Thyroid gland (tissue), 4 donors: ENCODE data around the gene ILKAP. TPM values are rescaled to one million over a fixed set of nuclear protein-coding genes. Genes with fewer than 3 reads are reported as not detected.
A peak's percentile ranks its signal among the peaks of the same experiment; 100 is the strongest.

ENCODE experiments used
- DNase-seq, 2 donors: peaks; one replicate each; pipeline ENCODE4 v3.0.0-alpha.2; 2019
- H3K27ac ChIP-seq, 3 donors: fragments of 200-600 bp; sonication (generic); 1 replicate in 2 of 3; 2 replicates in 1 of 3; pipeline ENCODE4 v1.5.1; 2016 to 2019; ENCODE audit warnings: mild to moderate bottlenecking in 1 of 3, moderate library complexity in 1 of 3
- H3K27me3 ChIP-seq: fragments of 200-600 bp; sonication (generic); one replicate; pipeline ENCODE4 v1.5.1; 2019
- H3K36me3 ChIP-seq, 2 donors: fragments of 200-600 bp; sonication (generic); one replicate each; pipeline ENCODE4 v1.5.1; 2016 to 2019
- H3K4me1 ChIP-seq, 2 donors: fragments of 200-600 bp; sonication (generic); one replicate each; pipeline ENCODE4 v1.5.1; 2017 to 2019
- H3K4me3 ChIP-seq, 3 donors: fragments of 200-600 bp; sonication (generic); replicated peaks in 1 of 3; 1 replicate in 2 of 3; 2 replicates in 1 of 3; pipeline ENCODE4 v1.5.1; 2016; ENCODE audit warnings: mild to moderate bottlenecking in 1 of 3
- H3K9me3 ChIP-seq: fragments of 200-600 bp; sonication (generic); one replicate; pipeline ENCODE4 v1.5.1; 2017
- POLR2A ChIP-seq, 2 donors: fragments of 450-650 bp; IDR thresholded peaks; one replicate each; pipeline ENCODE4 v1.6.1; 2017; ENCODE audit warnings: antibody characterized with exemption in 2 of 2, mild to moderate bottlenecking in 2 of 2, moderate library complexity in 1 of 2
- WGBS, 2 donors: methylation state at CpG; one replicate each; pipeline ENCODE4 v1.1.5; 2017; 5-methylcytosine and 5-hydroxymethylcytosine counted together
- intact Hi-C: fragments of 100-400 bp; cut with DNase I; formaldehyde crosslinking; loops from one replicate; pipeline ENCODE4 v1.15.1; 2023
- total RNA-seq, 4 donors: library from RNA; depleted of rRNA; stranded (reverse); fragments of >200 nt; gene quantifications; one replicate each; pipeline ENCODE4 v1.2.3, GENCODE V29; 2016
- TF ChIP-seq, protein P1 (sequence below), 6 experiments: fragments of 200-600 bp in 3 of 6; fragments of 450-650 bp in 3 of 6; sonication (generic) in 3 of 6; IDR thresholded peaks; one replicate each; pipeline ENCODE4 v1.5.1; 2016 to 2019; ENCODE audit warnings: antibody characterized with exemption in 6 of 6, mild to moderate bottlenecking in 2 of 6, inconsistent platforms in 1 of 6, moderate library complexity in 1 of 6

The ILKAP gene
- total RNA-seq, 4 donors from 2014 or later, result 33.4 to 52.0 (median 41.0) TPM

DNA sequence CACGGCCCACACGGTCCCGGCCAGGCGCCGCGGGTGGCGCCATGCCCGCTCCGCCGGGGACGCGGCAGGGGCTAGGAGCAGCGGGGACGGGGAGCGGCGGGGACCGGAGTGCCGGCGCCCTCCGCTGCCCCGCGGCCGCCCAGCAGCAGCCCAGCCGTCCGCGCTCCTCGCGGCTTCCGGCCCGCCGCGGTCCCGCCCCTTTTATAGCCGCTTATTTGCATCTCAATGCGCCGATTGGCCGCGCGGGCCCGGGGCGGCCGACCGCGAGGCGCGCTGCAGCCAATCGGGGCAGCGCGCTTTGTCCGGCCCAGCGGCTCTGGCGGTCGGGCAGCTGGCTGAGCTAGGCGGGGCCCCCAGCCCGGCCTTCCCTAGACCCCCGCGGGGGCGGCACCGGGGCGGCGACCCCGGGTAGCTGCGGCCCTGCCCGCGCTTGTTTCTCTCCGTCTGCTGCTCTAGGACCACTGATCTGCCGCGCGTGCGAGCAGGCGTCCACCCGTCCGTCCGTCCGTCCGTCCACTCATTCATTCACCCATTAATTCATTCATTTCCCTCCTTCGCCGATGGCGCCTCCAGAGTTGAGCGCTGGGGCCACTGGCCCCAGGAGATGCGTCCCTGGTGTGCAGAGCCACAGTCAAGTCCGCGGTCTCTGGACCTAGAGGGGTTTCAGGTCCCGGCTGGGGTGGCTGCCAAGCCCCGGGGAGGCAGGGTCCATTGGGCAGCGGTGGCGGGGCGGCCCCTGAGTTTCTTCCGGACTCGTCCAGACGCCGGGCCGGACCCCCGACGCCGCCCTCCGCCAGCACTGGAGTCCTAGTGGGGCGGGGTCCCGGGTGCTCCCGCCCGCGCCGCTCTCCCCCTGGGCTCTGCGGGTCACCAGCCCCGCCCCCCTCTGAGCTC, 36.6 kb upstream of the ILKAP start, which contains the start of gene HES6:
HES6 (minus strand) TSS at position 176 of the 894 bp plus-strand sequence; CDS start at position 43, 133 bp downstream.
- Histone ChIP-seq H3K36me3 (peaks cover under 1 to 7% of the 10 kb centered on the region in 2 donors), H3K27ac (no peak within 1 kb of the TSS), H3K9me3 (no peaks in the 10 kb centered on the region), H3K27me3 (no peaks in the 10 kb centered on the region), H3K4me1 (peaks cover 10 to 17% of the 10 kb centered on the region in 2 donors), H3K4me3 (peak within 1 kb of the TSS in 2 of 3 donors; percentile 47 to 66)
- intact Hi-C loops, result loop anchor here (10.0 kb wide), 1 partner anchor 175 kb away; the partner anchor contains the start of gene SCLY
- peak; percentile 92 to 94 for DNase-seq
- peak in 1 of 2 donors; percentile 95 for TF ChIP-seq POLR2A (IDR thresholded peaks at IDR 0.05)
- TF ChIP-seq, protein P1, sequence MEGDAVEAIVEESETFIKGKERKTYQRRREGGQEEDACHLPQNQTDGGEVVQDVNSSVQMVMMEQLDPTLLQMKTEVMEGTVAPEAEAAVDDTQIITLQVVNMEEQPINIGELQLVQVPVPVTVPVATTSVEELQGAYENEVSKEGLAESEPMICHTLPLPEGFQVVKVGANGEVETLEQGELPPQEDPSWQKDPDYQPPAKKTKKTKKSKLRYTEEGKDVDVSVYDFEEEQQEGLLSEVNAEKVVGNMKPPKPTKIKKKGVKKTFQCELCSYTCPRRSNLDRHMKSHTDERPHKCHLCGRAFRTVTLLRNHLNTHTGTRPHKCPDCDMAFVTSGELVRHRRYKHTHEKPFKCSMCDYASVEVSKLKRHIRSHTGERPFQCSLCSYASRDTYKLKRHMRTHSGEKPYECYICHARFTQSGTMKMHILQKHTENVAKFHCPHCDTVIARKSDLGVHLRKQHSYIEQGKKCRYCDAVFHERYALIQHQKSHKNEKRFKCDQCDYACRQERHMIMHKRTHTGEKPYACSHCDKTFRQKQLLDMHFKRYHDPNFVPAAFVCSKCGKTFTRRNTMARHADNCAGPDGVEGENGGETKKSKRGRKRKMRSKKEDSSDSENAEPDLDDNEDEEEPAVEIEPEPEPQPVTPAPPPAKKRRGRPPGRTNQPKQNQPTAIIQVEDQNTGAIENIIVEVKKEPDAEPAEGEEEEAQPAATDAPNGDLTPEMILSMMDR (IDR thresholded peaks at IDR 0.05), result peak in 2 of 6 experiments; percentile 20 to 21
- 1 to 5% methylated on average over 20 to 42 of the region's 105 CpGs for WGBS, 2 donors

DNA sequence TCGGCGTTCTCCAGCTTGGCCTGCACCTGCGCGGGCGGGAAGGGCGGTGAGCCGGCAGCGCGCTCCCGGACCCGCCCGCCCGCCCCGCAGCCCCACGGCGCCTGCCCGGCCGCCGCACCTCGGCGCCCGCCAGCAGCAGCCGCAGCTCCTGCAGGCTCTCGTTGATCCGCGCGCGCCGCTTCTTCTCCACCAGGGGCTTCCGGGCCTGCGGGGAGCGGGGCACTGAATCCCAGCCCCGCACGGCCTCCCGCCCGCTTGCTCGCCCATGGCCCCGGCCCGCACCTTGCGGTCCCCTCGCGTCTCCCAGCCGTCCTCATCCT, 36.0 kb upstream of the ILKAP start:
- Histone ChIP-seq H3K4me1 (peaks cover 10 to 17% of the 10 kb centered on the region in 2 donors), H3K27me3 (no peaks in the 10 kb centered on the region), H3K27ac (no peak overlapping the region), H3K9me3 (no peaks in the 10 kb centered on the region), H3K36me3 (peaks cover 0 to 5% of the 10 kb centered on the region in 2 donors), H3K4me3 (peak overlapping the region in 2 of 3 donors; percentile 47 to 66)
- DNase-seq, result peak in 1 of 2 donors; percentile 15
- TF ChIP-seq, protein P1 (IDR thresholded peaks at IDR 0.05), result peak in 1 of 6 experiments; percentile 30
- TF ChIP-seq POLR2A (IDR thresholded peaks at IDR 0.05), result no peak
- 2% methylated on average over 9 of the region's 43 CpGs; no CpG with 5 or more reads in 1 of the 2 donors for WGBS, 2 donors
- intact Hi-C loops, result loop anchor here (10.0 kb wide), 1 partner anchor 175 kb away; the partner anchor contains the start of gene SCLY

- TF ChIP-seq, protein P1 (IDR thresholded peaks at IDR 0.05), result no peak
- TF ChIP-seq POLR2A (IDR thresholded peaks at IDR 0.05), result no peak
Measured at GRCh38 chr2:238238766-238239542, 35.5 kb upstream of the ILKAP start.

GRCh38 chr2:238238311-238238765, 34.8 kb upstream of the ILKAP start:
- H3K27me3 ChIP-seq, result no peaks in the 10 kb centered on the region
- whole genome bisulfite sequencing, 2 donors, result 85 to 88% methylated on average over 5 of the region's 5 CpGs
- no peaks in the 10 kb centered on the region for H3K36me3 ChIP-seq
- DNase-seq, result no peak
- H3K4me3 ChIP-seq, result no peak overlapping the region
- H3K27ac ChIP-seq, result no peak overlapping the region
- TF ChIP-seq, protein P1 (IDR thresholded peaks at IDR 0.05), result no peak
- no peak for TF ChIP-seq POLR2A (IDR thresholded peaks at IDR 0.05)
- peaks cover 10 to 17% of the 10 kb centered on the region in 2 donors for H3K4me1 ChIP-seq
- H3K9me3 ChIP-seq, result no peaks in the 10 kb centered on the region
- intact Hi-C loops, result loop anchor here (10.0 kb wide), 1 partner anchor 174 kb away; the partner anchor contains the start of gene SCLY

More at GRCh38 chr2:238238766-238239542, 35.5 kb upstream of the ILKAP start:
- H3K4me3 ChIP-seq, result peak overlapping the region in 1 of 3 donors; percentile 66
- peak in 1 of 2 donors; percentile 19 for DNase-seq
- H3K4me1 ChIP-seq, result peaks cover 10 to 17% of the 10 kb centered on the region in 2 donors
- no peaks in the 10 kb centered on the region for H3K27me3 ChIP-seq
- intact Hi-C loops, result loop anchor here (10.0 kb wide), 1 partner anchor 174 kb away; the partner anchor contains the start of gene SCLY
- WGBS, 2 donors, result 41% methylated on average over 20 of the region's 75 CpGs; no CpG with 5 or more reads in 1 of the 2 donors
- H3K9me3 ChIP-seq, result no peaks in the 10 kb centered on the region
- no peaks in the 10 kb centered on the region for H3K36me3 ChIP-seq
- H3K27ac ChIP-seq, result no peak overlapping the region
